HG02759 (cell line): ENCODE results near the gene BPIFA1.

Source experiments
- ATAC-seq: cut with Tn5 transposase; IDR thresholded peaks from one replicate; pipeline ENCODE4 v1.9.1; 2021; ENCODE audit warnings: mild to moderate bottlenecking, moderate library complexity; ENCODE audit not compliant: unreplicated experiment

The BPIFA1 gene

GRCh38 chr20:33277471-33278441 is 42.0 kb downstream of the BPIFA1 start:
- ATAC-seq, result no peak

GRCh38 chr20:33278700-33279099 is 42.9 kb downstream of the BPIFA1 start:
- ATAC-seq, result no peak

- no peak for ATAC-seq
Observed at GRCh38 chr20:33279261-33279910, 43.6 kb downstream of the BPIFA1 start.

DNA sequence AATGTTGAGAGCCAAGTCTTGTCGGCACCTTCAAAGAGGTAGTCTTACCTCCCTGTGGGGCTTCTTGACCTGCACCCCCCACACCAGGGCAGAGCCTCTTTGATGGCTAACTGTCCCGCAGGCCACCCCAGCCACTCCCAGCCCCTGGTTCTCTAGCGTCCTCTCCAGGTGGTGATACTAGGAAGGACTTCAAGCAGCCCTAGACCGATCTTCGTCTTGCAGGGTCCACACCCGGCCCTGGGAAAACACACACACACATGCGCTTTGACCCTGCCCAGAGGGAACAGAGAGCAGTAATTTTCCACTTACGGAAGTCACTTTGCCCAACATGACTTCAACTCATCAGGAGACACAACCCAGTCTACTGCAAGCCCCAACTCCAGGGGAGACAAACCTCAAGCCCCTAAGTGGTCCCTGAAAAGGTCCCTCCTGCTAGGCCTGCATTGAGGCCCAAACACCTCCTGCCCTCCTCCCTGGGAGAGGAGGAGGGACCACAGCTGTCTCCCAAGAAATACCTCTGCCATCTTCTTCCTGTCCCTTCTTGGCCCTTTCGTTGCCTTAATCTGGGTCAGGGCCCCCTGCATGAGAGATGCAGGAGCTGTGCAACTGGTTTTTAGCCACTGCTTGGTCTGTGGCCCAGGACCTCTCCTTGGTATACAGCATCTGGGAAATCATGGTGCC is 44.3 kb downstream of the BPIFA1 start:
- ATAC-seq, result no peak

DNA sequence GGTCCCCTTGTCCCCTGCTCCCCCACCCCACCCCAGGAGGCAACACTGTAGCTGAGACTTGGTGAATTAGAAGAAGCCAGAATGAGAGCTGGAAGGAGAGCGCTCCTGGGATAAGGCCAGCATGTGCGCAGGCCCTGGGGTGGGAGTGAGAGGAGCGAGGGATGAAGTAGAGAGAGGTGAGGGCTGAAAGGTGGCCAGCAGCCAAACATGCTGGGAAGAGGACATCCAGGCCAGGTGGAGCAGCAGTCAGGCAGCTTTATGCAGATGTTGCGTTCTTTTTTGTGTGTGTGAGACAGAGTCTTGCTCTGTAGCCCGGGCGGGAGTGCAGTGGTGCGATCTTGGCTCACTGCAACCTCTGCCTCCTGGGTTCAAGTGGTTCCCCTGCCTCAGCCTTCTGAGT is 45.0 kb downstream of the BPIFA1 start:
- ATAC-seq, result no peak

DNA sequence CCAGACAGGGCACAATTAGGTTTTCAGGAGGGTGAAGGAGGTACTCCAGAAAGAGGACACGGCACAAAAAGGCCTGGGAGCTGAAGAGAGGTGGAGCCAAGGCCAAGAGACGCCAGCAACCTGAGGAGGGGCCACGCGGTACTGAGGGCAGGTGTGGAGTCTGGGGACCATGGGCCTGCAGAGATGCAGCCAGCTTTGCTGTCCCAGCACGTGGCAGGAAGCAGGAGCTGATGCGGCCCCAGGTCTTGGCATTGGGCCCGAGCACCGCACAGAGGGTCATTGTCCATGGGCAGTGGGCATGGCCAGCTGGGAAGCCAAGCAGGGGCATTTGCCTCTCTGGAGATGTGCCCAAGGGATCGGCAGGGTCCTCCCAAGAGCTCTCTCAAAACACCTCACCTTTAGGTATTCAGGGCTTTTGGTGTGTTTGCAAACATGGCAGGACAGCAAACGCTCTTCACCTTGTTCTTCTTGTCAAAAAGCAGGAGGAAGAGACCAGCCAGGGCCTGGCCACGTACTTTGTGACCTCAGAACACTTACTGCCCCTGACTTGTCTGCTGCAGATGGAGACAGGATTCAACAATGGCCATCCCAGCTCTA is 45.9 kb downstream of the BPIFA1 start:
- ATAC-seq, result no peak

DNA sequence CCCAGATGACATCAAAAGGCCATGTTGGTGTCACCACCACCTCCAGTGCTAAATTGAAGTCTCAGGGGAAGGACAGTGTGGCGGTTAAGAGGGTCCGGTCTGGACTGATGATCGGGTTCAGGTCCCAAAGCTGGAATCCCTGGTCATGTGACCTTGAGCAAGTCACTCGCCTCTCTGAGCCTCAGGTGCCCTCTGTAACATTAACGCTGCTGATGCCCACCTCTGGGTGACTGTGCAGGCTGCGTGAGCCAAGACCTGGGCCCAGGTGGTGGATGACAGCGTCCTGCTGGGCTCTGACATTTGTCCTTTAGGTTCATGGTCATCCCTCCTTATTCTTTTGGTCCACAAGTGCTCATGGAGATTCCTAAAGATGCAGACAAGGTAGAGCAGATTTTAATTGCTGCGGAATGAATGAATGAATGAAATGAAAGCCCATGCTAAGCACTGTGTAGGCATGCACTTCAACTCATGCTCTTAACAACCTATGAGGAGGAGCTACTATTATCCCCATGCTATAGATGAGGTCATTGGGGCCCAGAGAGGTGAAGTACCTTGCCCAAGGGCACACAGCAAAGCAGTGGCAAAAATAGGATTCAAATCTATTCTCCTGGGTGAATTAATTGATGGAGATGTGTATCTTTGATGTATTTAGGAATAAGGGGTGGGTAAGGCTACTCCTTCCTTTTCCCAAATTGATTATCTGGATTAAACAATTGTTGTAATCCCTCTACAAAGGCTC is 46.6 kb downstream of the BPIFA1 start:
- ATAC-seq, result no peak

DNA sequence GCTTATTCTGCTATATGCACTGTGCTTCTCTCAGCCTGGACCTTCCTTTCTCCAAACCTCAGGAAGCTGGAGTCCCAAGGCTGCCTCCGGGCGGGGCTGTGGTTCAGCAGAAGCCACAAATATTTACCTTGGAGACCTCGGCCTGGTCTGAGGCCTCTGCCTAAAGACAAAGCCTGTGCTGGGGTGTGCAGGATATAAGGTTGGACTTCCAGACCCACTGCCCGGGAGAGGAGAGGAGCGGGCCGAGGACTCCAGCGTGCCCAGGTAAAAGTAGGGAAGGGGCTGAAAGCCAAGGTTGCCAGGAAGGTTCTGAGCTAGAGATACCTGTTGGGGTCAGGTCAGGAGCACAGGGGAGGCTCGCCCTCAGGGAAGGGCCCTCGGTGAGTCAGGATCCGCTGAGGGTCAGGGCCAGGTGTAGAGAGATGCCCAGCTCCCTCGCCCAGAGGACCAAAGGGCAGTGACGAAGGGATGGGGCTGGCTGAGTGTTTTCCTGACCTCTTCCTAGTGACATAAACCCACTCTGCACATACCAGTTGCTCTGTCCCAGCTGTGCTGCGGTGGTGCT is 47.3 kb downstream of the BPIFA1 start, which contains the start of gene BPIFB1:
Gene BPIFB1 (plus strand): TSS at position 224 of the 565 bp plus-strand sequence. CDS start 2,860 bp downstream, outside the sequence.
- no peak for ATAC-seq

DNA sequence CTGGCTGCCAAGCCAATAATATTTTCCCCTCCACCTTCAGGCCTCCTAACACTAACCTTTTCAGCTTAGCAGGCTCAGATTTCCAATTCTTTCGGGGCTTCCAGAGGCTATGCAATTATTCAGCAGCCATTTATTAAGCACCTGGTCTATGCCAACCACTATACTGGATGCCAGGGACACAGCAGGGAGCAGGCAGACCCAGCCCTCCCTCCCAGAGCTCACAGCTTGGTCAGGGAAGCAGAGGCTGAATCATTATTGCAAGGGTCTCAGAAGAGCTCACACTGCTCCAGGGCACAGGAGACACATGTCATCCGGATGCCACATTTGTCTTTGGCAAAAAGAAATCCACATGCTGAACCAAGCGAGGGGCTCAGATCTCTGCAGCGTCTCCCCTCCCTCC is 48.5 kb downstream of the BPIFA1 start:
- ATAC-seq, result no peak

GRCh38 chr20:33284937-33285336 is 49.1 kb downstream of the BPIFA1 start:
- no peak for ATAC-seq

DNA sequence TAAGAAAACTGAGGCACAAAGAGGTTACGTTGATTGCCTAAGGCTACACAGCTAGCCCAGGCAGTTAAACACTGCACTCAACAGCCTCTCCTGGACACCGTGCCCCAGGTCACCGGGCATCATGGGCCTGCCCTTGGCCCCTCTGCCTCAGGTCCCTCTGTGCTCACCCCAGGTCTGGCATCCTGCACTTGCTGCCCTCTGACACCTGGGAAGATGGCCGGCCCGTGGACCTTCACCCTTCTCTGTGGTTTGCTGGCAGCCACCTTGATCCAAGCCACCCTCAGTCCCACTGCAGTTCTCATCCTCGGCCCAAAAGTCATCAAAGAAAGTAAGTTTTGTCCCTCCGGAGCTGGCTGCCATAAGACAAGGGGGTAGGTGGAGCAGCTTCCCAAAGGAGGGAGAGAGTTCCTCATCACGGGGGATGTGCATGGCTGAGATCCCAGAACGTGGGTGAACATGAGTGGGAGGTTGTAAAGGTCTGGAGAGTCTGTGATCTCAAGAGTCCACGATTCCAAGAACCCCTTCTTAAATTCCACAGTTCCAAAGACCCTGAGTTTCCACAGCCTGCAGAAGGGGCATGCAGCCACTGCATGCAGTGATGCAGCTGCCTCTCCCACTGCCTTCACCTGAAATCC is 50.2 kb downstream of the BPIFA1 start:
- ATAC-seq, result no peak

DNA sequence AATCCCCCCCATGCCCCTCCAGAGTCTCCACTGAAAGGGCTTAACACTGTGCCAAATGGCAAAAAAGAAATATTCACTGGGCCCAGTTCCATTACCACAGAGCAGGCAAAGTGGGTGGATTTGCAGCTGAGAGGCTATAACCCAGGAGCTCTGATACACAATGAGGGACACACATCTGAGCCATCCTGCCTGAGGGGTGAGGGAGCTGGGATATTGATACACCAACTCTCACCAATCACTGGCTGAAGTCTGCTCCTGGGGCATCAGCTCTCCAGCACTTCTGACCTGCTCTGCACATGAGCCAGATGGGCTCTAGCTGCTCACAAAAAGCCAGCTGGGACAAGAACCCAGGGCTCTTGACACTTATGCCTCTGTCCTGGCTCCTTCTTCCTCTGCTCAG is 52.1 kb downstream of the BPIFA1 start:
- ATAC-seq, result no peak

DNA sequence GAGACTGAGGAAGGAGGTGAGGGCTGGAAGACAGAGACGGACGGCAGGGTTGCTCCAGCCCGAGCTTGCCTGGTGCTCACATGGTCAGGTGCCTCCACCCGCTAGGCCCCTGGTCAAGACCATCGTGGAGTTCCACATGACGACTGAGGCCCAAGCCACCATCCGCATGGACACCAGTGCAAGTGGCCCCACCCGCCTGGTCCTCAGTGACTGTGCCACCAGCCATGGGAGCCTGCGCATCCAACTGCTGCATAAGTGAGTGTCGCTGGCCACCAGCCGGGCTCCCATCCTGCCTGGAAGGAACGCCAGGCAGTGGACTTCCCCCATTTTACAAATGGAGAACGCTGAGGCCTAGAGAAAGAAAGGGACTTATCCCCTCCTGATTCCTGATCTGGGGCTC is 55.1 kb downstream of the BPIFA1 start:
- no peak for ATAC-seq

- ATAC-seq, result no peak
Observed at GRCh38 chr20:33291416-33291815, 55.6 kb downstream of the BPIFA1 start.

DNA sequence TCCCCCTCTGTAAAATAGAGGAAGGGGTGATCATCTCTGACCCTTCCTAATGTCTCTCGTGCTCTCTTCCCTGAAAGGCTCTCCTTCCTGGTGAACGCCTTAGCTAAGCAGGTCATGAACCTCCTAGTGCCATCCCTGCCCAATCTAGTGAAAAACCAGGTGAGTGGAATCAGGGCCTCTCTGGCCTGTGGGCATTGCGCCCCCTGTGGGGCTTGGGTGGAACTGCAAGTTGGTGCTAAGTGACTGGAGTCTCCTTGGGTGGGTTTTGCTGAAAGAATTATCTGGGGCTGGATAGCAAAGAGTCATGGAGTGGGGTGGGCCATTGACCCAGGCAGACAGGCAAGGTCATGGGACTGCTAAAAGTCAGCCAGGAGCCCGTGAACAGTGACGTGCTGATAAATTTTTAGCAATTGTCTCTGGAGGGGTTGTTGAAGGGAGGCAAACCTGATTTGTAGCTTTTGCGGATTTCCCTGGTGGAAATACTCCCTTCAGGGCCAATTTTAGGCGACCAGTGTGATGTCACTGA is 56.1 kb downstream of the BPIFA1 start:
- no peak for ATAC-seq
